GM18507 (cell line): Measurements from ENCODE around the gene SLC13A1.
A peak's percentile ranks its signal among the peaks of the same experiment; 100 is the strongest.

Experiments used
- DNase-seq: peaks from one replicate; pipeline ENCODE4 v3.0.0; 2011; ENCODE audit warnings: low read depth; ENCODE audit not compliant: insufficient read length; ENCODE audit errors: extremely low spot score
- FAIRE-seq: peaks from 2 replicates; lab custom pipeline; 2011; peaks lifted over from hg19 to GRCh38; lab: Jason Lieb, UNC

The SLC13A1 gene

DNA sequence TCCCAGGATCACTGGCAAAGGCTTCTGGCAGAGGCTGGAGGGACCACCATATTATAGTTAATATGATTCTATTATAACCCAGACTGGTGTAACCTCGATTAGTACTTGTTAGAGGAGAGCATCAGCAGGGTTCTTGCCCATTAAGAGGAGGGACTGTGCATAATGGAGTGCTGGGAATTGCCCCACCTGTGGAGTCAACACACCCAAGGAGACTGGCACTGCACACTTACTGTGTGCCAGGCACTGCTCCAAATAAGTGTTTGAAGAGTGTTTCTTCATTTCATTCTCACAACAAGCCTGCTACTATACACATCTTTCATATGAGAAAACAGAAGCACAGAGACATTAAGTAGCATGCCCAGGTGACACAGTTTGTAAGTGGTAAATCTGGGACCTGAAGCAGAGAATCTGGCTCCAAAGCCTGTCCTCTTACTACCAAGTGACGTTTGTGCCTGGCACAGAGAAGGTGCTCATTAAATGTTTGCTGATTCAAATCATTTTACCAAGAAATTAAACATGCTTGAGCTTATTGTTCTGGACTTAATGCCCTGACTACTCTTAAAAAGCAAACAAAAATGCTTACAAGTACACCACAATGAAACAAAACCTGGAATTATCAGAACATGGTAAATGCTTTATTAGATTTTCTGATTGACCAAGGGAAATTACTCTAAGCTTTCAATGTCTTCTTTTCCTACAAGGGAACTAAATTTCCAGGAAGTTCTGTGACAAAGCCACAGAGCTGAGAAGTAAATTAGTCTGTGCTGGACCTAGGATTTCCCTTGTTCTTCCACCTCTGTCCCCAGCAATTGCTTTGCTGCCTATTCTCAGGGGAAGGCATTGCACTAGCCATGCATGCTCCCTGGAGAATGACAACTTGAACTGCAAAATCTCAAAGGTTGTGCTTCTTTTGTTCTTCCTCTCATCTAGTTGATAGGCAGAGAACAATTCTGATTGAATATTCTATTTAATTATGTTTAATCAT is 809 bp downstream of the SLC13A1 start:
- FAIRE-seq (no peak), DNase-seq (no peak)

DNA sequence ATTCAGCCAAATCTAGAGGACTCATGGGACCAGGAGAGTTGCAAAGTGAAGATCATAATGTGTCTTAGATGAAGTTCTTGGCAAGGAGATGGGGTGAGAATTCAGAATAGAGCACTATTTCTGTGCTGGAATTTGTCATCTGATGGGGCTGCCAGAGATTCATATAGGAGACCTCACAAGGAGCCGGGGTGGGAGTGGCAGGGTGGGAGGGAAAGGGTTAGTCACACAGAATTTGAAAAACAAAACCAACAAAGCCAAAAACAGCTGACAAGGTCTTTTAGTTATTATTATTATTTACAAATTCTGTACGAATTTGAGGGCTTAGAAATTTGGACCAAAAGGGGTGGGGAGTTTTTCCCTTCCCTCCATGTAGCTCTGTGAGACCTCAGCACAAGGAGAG is 1.7 kb downstream of the SLC13A1 start:
- DNase-seq: no peak
- no peak for FAIRE-seq

DNA sequence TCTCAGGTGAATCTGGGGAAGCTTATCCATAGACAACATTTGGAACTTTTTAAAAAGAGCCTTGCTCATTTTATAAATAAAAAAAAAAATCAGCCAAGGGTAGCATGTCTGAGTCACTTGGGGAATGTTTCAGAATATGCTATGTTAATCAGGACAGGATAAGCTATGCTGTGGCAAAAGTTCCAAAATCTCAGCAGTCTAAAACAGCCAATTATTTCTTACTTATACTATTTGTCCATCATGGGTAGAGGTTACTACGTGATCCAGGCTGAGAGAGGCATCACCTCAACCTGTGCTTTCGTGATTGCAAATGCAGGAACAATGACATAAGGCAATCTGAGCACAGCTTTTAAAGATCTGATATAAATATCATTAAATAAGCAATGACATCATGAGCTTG is 6.5 kb downstream of the SLC13A1 start:
- no peak for FAIRE-seq
- no peak for DNase-seq

DNA sequence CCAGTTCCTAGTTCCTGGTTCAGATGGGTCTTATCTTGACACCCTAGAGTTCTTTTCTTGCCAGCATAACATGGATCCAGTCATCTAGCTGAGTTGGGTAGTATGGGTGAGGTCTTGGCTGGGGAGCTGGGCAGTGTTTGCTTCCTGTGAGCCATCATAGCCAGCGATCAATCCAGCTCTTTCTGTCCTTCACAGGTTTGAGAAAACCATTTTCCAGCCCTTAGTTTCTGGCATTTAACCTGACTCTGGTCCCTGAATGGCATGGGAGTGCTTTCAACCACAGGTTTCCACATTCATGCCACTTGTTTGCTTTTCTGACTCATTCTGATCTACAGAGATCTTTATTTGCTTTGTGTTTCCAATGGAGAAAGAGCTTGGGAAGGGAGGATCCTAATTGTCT is 8.6 kb downstream of the SLC13A1 start:
- DNase-seq (no peak), FAIRE-seq (no peak)

DNA sequence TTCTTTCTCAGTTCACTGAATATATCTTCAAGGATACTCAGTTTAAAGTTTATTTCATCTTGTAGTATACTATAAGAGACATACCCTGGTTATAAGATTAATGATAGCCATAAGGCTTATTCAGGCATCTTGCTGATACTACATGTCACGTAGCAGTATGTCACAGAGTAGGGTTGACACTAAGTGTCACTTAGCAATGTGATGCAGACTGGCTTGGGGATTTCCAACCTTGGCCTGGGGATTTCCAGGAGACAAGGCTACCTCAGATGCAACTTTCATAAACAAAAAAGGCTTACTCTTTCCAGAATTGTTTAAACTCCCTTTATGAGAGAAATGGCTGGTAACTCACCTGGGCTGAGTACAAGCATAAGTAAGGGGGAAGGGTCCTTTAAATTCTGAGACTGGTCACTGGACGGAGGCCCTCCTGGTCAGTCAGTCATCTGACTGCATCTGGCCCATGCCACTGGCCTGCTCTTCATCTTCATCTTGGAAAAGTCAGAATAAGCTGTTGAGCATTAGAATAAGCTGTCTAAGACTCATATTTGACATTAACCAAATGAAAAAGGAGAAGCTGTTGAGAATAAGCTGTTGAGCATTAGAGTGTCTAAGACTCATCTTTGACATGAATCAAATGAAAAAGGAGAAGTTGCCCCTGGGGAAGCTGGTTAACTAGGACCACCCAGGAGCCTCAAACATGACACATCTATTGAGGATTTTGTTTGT is 9.5 kb downstream of the SLC13A1 start:
- peak; percentile 93 for FAIRE-seq
- no peak for DNase-seq

DNA sequence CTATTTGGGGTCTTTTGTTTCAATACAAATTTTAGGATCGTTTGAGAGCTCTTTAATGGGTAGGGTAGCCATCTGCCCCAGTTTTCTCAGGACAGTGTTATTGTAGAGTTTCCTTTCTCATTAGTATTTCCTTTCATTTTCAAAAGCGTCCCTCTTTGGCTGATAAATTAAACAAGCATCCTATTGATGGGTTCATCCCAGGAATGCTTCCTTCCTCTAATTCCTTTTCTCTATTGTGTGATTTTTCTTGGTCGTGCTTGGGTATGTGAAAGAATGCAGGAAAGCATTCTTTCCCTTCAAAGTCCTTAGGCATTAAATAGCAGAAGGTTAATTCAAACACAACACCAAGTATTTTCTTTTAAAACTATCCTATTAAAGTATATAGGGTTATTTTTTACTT is 14.0 kb downstream of the SLC13A1 start:
- no peak for DNase-seq
- no peak for FAIRE-seq

DNA sequence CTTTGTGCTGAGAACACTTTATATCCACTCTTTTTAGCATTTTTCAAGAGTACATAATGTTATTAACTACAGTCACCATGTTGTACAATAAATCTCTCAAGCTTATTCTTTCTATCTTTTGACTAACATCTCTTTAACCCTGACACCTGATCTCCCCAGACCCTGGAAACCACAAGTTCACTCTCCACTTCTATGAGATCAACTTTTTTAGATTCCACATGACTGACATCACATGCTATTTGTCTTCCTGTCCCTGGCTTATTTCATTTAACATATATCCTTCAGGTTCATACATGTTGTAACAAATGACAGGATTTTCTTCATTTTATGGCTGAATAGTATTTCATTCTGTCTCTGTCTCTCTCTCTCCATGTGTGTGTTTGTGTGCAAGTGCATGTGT is 15.5 kb downstream of the SLC13A1 start:
- DNase-seq (no peak), FAIRE-seq (no peak)

DNA sequence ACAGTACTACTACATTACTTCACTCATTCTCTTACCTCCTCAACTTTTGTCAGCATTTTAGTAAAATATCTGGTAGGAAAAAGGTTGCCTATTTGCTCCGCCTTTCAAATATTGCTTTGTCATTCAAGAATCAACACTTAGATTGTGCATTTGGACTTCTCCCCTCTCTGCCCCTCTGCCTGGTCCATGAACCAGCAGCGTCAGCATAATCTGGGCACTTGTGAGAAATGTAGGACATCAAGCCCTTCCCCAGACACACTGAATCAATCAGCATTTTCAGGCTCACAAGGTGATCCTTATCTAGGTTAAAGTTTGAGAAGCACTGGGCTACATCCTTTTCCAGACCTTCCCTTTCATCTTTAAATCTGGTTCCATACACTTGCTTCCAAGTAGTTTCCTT is 16.3 kb downstream of the SLC13A1 start:
- no peak for DNase-seq
- FAIRE-seq: no peak

DNA sequence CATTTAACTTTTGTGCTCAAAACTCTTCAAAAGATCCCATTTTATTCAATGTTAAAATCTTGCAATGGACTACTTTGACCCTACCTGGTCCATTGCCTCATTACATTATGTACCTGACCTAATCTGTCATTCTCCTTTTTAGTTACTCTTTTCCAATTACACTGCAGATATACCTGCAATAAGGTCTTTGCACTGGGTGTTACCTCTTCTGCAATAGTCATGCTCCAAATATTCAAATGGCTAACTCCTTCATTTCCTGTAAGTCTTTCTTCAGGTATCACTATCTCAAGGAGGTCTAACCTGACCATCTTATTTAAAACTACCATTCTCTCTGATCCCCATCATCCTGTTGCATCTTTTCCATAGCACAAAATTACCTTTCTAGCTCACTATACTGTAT is 22.3 kb downstream of the SLC13A1 start:
- FAIRE-seq: no peak
- no peak for DNase-seq

DNA sequence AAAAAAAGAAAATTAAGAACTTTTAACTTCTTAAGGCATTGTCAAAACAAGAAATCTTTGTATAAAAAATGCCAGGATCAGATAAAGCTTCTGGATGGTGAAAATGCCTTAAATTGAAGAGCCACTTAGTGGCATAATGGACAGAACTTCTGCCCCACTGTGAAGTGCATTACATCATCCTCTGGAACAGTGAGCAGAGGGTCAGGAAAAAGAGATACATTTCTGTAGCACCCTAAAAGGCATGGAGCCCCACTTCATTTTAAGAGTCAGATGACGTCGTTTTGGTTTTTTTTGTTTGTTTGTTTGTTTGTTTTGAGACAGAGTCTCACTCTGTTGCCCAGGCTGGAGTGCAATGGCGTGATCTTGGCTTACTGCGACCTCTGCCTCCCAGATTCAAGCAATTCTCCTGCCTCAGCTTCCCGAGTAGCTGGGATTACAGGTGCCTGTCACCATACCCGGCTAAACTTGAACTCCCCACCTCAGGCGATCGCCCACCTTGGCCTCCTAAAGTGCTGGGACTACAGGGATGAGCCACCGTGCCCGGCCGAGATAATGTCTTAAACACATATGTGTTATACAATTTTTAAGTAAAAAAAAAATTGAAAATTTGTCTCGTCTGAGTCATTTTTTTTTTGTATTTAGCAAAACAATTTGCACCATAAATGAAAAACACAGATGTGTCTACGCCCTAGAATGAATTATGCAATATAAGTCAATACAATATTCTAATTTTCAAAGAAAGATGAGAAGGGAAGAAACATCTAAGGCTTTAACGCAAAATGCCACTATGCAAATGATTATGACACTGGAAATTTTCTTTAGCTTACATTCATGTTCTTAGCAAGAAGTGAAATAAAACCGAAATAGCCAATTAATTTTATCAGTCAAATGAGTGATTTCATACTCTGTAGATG is 29.2 kb downstream of the SLC13A1 start:
- no peak for FAIRE-seq
- DNase-seq: no peak

DNA sequence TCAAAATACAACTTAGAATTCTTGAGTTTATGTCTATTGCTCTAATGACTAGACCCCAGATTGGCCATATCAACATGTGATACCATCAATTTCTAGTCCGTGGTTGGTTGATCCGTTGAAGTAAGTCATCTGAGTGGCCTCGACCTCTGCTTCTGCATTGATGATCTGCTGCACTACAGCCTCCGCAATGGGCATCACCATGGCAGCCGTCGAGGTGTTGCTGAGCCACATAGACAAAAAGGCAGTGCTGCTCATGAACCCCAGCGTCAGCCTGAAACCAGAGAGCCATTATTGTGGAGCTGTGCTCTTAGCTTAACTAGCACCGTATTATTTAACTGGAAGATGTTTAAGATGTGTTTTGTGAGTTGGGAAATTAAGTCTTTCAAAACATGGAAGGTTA is 30.7 kb downstream of the SLC13A1 start:
- FAIRE-seq: no peak
- no peak for DNase-seq

DNA sequence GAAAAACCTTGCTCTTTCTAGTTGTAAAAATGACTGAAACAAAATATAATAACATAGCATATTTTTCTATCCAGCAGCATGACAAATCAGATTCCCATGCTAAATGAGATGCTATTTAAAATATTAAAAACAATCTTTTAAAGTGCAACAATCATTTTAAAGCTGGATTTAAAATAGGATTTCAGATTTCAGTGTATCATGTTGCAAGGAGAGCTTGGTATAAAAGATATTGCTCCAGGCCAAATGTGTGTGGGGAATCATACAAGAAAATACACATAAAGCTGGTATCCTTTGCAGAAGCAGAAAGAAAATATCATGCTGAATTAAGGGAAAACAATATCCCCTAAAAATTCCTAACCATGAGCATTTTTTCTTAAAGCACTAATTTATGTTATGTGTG is 42.2 kb downstream of the SLC13A1 start:
- FAIRE-seq: no peak

DNA sequence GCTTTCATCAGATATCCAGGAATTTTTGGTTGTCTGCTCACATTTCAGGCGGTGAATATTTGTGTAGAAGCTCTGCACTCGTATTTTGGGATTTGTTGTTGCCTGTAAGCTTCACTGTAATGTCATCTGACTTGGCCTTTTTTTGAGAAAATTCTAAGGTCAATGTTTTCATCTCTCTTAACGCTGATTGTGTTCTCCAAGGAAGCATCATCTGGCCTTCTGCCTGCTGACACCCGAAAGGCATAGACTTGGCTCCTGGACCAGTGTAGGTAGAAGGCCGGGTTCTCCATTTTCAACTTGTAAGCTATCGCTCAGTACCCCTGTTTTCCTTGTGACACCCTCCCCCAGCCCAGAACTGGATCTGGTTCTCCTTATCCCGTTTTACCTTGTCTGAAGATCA is 44.2 kb downstream of the SLC13A1 start:
- no peak for DNase-seq
- no peak for FAIRE-seq

More for the DNA sequence above, 42.2 kb downstream of the SLC13A1 start:
- no peak for DNase-seq

DNA sequence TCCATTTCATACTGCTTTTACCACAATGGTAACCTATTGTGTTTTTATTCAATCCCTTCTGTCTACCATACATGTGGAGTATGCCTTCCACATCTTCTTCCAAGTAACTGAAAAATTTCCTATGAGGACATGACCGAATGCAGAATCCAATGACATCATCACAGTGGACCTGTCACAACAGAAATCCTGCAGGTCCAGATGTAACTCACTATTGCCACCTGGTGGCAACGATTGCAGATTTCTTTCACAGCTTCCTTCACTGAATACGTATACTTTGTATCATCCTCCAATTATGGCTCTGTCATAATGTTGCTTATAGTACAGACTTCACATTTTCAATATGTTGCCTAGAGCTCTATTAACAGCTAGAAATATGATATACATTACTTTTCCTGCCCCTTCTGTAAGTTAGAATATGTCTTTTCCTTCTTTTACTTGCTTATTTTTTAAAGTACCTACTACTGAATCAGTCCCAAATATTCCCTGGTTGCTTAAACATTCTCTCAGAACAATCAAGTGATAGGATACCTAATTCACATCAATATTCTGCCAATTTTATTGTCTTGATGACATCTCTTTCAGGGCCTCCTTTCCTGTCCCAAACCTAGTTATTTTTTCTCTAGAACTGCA is 45.4 kb downstream of the SLC13A1 start:
- FAIRE-seq (peak; percentile 81), DNase-seq (peak; percentile 3)

DNA sequence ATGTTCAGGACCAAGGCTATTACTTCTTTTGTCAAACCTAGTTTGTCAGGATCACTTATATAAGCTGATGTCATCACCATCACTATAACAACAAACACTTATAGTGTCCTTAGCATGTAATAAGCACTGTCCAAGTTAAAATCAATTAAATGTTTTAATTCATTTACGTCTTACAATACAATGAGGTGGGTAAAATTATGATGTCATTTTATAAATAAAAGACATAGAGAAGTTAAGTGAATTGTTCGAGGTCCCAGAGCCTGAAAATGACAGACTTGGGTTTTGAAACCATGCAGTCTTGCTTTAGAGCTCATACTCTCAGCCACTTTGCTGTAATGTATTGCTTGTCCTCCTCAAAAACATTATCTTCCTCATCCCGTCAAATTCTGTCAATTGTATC is 48.3 kb downstream of the SLC13A1 start:
- DNase-seq (no peak), FAIRE-seq (no peak)

DNA sequence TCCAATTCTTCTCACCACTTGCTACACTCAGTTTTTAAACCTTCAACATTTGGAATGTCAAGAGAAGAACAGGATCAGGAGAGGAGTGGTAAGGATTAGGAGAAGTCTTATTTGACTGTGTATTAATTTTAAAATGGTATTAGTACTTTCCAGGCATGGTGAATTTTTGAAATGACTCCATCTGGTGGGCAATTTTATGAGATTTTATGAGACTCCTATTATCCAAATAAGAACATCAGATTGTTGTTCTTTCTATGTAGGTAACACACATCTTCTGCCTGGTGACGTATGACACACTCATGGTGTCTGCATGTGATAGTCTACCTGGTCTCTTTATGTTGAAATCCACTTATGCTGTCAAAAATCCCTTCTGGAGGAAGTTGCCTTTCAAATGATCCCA is 51.0 kb downstream of the SLC13A1 start:
- no peak for DNase-seq
- no peak for FAIRE-seq

DNA sequence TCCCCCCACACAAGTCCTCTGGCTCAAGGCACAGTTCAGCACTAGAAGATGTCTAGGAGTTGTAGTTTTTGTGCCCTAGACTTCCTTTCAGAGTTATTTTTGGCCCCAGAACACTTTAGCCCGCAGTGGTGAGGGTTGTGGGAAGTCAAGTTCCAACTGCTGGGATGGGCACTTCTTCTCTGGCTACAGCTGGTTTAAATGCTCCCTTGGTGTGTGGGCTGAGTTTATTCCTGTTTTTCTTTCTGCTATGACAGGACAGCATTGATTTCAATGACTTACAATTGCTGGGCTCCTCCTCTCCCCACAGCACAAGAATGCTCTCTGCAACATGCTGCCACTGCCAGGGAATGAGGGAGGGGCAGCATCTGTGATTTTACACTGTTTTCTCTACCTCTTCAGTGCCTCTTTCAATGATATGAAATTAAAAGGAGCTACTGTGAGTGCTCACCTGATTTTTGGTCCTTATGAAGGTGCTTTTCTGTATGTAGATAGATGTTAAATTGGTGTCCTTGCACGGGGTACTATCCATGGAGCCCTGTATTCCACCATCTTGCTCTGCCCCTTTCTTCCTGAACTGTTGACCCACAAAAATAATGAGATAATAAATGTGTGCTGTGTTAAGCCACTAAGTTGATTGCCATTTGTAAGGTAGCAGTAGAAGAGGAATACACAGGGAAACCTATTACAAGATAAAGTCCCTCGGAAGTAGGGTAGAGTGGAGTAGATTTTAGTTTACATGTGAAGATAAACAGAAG is 56.3 kb downstream of the SLC13A1 start:
- DNase-seq (no peak), FAIRE-seq (no peak)

DNA sequence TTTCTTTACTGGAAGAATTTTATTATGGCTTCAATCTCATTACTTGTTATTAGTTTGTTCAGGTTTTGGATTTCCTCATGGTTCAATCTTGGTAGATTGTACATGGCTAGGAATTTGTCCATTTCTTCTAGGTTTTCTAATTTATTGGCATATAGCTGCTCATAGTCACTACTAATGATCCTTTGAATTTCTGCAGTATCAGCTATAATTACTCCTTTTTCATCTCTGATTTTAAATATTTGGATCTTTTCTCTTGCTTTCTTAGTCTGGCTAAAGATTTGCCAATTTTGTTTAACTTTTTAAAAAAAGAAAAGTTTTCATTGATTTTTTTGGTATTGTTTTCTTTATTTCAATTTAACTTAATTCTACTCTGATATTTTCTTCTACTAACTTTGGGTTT is 59.2 kb downstream of the SLC13A1 start:
- FAIRE-seq (no peak), DNase-seq (no peak)

DNA sequence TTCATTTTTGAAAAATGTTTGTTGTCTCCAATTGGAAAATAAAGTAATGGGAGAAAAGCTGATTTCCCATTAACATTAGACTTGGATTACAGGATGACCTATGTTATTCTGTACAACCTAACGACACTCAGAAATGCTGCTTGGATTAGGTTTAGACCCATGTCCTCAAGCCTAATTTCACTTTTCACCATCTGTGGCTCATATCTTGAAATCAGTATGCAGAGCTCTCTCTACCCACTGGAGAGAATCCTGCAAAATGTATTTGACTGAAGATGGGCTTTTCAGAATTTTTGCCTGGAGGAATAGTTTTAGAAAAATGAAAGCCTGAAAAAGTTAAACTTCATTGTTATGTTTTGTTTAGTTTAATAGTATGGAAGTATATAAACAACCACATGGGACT is 63.8 kb downstream of the SLC13A1 start:
- no peak for FAIRE-seq
- DNase-seq: no peak
